Neutrophil (primary cell): ENCODE results near the gene GFOD1.

ENCODE experiments used
- H3K27ac ChIP-seq: fragments of 200-600 bp; sonication (generic); 2 replicates; pipeline ENCODE4 v1.5.1; 2016; ENCODE audit warnings: mild to moderate bottlenecking, moderate library complexity
- H3K27me3 ChIP-seq: fragments of 200-600 bp; sonication (generic); 2 replicates; pipeline ENCODE4 v1.6.0; 2016; ENCODE audit warnings: mild to moderate bottlenecking
- H3K36me3 ChIP-seq: fragments of 200-600 bp; sonication (generic); 2 replicates; pipeline ENCODE4 v1.5.1; 2017
- H3K4me1 ChIP-seq, 2 experiments: fragments of 200-600 bp in 1 of 2; sonication (generic) in 1 of 2; 1 replicate in 1 of 2; 2 replicates in 1 of 2; pipeline versions ENCODE4 v1.5.1 to v1.6.1; 2013 to 2016; ENCODE audit warnings: low read depth in 1 of 2, low read length in 1 of 2, mild to moderate bottlenecking in 1 of 2, moderate library complexity in 1 of 2; ENCODE audit not compliant: control insufficient read depth in 1 of 2, insufficient read depth in 1 of 2
- H3K4me3 ChIP-seq, 2 experiments: fragments of 200-600 bp in 1 of 2; sonication (generic) in 1 of 2; 1 replicate in 1 of 2; 2 replicates in 1 of 2; pipeline ENCODE4 v1.5.1; 2013 to 2016; ENCODE audit warnings: low read depth in 1 of 2, low read length in 1 of 2, mild to moderate bottlenecking in 1 of 2, moderate library complexity in 1 of 2
- H3K9me3 ChIP-seq: fragments of 200-600 bp; sonication (generic); 2 replicates; pipeline ENCODE4 v1.5.1; 2016
- CTCF ChIP-seq: fragments of 200-600 bp; sonication (generic); IDR thresholded peaks from 2 replicates; pipeline ENCODE4 v1.5.1; 2016; ENCODE audit warnings: antibody characterized with exemption

GFOD1 gene

DNA sequence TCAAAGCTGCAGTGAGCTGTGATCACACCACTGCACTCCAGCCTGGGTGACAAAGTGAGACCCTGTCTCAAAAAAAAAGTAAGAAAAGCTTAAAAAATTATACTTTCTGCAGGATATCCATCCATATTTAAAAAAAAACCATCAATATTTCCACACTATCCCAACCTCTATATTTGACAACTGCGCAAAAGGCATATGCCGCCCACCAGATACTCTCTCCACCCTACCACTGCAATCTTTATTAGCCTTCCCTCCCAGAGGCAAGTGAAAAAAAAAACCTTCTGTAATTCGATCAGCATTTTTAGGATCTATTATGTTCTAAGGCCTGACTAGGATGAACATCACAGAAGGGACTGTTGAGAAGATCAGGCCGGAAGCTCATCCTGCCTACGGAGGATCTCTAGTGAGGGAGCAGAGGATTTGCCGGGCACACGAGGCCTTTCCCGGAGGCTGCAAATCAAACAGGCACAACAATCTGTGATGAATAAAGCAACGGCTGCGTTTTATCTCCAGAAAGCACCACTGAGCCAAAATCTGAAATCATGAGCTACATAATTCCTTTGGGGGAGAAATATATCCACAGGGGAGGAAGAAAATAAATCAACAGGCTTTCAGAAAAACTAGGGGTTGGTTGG is 65.9 kb downstream of the GFOD1 start:
- Histone ChIP-seq H3K4me1 (peaks cover 7 to 19% of the 10 kb centered on the region in 2 experiments), H3K27ac (no peak overlapping the region), H3K36me3 (no peaks in the 10 kb centered on the region), H3K27me3 (no peaks in the 10 kb centered on the region), H3K4me3 (no peak overlapping the region), H3K9me3 (no peaks in the 10 kb centered on the region)
- no peak for TF ChIP-seq CTCF

GRCh38 chr6:13420269-13420668 is 67.1 kb downstream of the GFOD1 start:
- Histone ChIP-seq H3K27ac (no peak overlapping the region), H3K27me3 (no peaks in the 10 kb centered on the region), H3K36me3 (no peaks in the 10 kb centered on the region), H3K4me1 (peaks cover 10 to 22% of the 10 kb centered on the region in 2 experiments), H3K9me3 (no peaks in the 10 kb centered on the region), H3K4me3 (no peak overlapping the region)
- no peak for TF ChIP-seq CTCF

GRCh38 chr6:13419422-13420195 is 67.8 kb downstream of the GFOD1 start:
- Histone ChIP-seq H3K9me3 (no peaks in the 10 kb centered on the region), H3K27me3 (no peaks in the 10 kb centered on the region), H3K27ac (no peak overlapping the region), H3K4me1 (peaks cover 10 to 26% of the 10 kb centered on the region in 2 experiments), H3K4me3 (no peak overlapping the region), H3K36me3 (no peaks in the 10 kb centered on the region)
- TF ChIP-seq CTCF = no peak

DNA sequence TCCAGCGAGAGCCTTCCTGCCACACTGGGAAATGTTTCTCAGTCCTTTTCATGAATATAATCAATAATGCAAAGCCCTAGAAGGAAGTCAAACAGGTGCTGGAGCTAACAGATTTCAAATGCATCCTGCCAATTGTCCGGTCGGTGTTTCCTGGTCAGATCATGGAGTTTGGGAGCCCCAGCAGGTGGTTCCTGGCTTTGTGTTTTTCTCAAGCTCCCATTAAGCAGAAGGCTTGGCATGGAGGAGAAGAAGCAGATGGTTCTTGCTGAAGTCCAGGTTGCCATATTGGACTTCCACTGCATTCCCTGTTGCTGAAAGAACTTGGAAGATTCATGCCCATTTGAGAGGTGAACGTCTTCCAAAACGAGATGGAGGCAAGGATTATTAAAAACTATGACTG is 68.6 kb downstream of the GFOD1 start:
- Histone ChIP-seq H3K27me3 (no peaks in the 10 kb centered on the region), H3K4me1 (peaks cover 10 to 26% of the 10 kb centered on the region in 2 experiments), H3K4me3 (no peak overlapping the region), H3K27ac (no peak overlapping the region), H3K9me3 (no peaks in the 10 kb centered on the region), H3K36me3 (no peaks in the 10 kb centered on the region)
- TF ChIP-seq CTCF = no peak

DNA sequence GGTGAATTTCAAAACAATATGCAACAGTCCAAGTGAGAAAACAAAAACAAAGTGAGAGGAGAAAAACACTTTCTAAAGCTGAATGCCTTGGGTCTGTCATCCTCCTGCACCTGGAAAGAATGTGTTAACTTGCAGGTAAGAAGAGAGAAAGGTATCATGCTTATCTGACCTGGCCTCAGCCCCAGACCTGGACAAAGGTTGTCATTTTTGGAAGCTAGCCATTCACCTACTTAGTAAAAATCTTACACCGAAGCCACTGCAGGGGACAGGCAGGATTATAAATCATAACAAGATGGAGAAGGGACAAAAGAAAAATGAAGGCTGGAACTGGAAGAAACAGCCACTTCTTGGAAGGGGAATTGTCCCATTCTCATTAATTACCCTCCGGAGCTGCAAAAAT is 69.4 kb downstream of the GFOD1 start:
- Histone ChIP-seq H3K9me3 (no peaks in the 10 kb centered on the region), H3K4me3 (no peak overlapping the region), H3K27me3 (no peaks in the 10 kb centered on the region), H3K36me3 (no peaks in the 10 kb centered on the region), H3K27ac (no peak overlapping the region), H3K4me1 (peaks cover 10 to 25% of the 10 kb centered on the region in 2 experiments)
- TF ChIP-seq CTCF = no peak
